Measurements from ENCODE around the gene ZNF234. TPM values are rescaled to one million over a fixed set of nuclear protein-coding genes. Genes with fewer than 3 reads are reported as not detected.
A peak's percentile ranks its signal among the peaks of the same experiment; 100 is the strongest.

Gene ZNF234
- total RNA-seq, result 1 to 10 TPM; 6.4 to 8.7 TPM

DNA sequence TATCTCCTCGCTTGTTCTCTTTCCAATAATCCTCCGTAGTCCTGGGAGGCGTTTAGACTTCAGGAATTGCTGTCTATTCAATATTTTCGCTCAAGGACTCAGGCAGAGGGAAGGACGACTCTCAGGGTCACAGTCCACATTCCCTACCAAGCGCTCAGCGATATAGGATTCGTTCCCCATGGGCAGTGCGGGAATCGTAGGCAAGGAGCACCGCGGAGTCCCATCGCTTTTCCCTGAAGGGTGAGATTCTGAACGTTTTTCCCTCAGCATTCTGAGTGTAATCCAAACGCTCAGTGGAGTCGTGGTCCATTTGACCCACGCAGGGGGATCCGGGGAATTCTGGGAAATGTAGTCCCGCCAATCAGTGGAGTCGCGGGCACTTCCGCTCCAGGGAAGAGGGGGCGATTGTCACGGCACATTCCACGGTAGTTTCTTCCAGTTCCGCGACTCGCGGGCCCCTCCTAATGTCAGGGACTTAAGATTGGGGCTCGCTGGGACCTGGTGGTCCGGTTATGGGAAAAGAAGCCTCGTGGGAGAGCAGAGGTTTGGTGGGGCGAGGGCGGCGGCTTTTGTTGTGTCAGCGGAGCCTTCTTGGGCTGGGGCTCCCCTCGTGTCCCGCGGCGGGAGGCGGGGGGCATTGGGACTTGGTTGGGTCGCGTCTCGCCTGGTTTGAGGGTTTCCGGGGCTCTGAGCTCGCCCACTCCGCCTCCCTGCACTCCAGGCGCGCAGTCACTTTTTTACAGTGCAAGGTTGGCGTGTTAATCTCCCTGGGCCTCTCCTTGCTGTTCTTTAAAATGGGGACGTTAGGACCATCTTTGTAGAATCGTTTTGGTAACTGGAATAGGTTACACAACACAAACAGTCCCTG lies at the start of gene ZNF234:
Gene ZNF234 (plus strand): TSS at position 364 of the 868 bp plus-strand sequence. CDS start 3,079 bp downstream, outside the sequence.
- Histone ChIP-seq H3K4me3 (peak within 1 kb of the TSS; percentile 95), H3K27ac (peak within 1 kb of the TSS; percentile 26 to 74), H3K36me3 (peaks cover 22% of the 10 kb centered on the region), H3K27me3 (replicated peaks; ENCODE audit: insufficient read depth) (no peaks in the 10 kb centered on the region), H3K9me3 (peaks cover 3% of the 10 kb centered on the region), H3K4me1 (ENCODE audit: control insufficient read depth in 1 of 2, low read depth in 2 of 2) (peaks cover 9 to 17% of the 10 kb centered on the region in 2 donors)
- TF ChIP-seq, protein P1, sequence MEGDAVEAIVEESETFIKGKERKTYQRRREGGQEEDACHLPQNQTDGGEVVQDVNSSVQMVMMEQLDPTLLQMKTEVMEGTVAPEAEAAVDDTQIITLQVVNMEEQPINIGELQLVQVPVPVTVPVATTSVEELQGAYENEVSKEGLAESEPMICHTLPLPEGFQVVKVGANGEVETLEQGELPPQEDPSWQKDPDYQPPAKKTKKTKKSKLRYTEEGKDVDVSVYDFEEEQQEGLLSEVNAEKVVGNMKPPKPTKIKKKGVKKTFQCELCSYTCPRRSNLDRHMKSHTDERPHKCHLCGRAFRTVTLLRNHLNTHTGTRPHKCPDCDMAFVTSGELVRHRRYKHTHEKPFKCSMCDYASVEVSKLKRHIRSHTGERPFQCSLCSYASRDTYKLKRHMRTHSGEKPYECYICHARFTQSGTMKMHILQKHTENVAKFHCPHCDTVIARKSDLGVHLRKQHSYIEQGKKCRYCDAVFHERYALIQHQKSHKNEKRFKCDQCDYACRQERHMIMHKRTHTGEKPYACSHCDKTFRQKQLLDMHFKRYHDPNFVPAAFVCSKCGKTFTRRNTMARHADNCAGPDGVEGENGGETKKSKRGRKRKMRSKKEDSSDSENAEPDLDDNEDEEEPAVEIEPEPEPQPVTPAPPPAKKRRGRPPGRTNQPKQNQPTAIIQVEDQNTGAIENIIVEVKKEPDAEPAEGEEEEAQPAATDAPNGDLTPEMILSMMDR (IDR thresholded peaks at IDR 0.05), result no peak
- no peak for ATAC-seq (ENCODE audit: insufficient number of reproducible peaks, low FRiP score, low read depth)
- DNase-seq (ENCODE audit: low spot score), result peak; percentile 44

DNA sequence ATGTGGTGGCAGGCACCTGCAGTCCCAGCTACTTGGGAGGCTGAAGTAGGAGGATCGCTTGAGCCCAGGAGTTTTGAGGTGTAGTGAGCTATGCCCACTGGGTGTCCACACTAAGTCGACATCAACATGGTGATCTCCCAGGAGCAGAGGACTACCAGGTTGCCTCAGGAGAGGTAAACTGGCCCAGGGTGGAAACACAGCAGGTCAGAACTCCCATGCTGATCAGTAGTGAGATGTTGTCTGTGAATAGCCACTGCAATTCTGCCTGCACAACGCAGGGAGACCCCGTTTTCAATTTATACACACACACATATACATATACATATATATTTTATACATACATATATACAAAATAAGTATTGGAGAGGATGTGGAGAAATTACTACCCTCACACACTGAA lies 49.2 kb upstream of the ZNF234 start:
- Histone ChIP-seq H3K9me3 (no peaks in the 10 kb centered on the region), H3K27ac (no peak overlapping the region), H3K27me3 (replicated peaks; ENCODE audit: insufficient read depth) (no peaks in the 10 kb centered on the region), H3K4me3 (no peak overlapping the region), H3K36me3 (peaks cover 2% of the 10 kb centered on the region), H3K4me1 (ENCODE audit: control insufficient read depth in 1 of 2, low read depth in 2 of 2) (peaks cover 8 to 12% of the 10 kb centered on the region in 2 donors)
- ATAC-seq (ENCODE audit: insufficient number of reproducible peaks, low FRiP score, low read depth) (no peak), DNase-seq (ENCODE audit: low spot score) (no peak)
- TF ChIP-seq, protein P1 (IDR thresholded peaks at IDR 0.05), result no peak

DNA sequence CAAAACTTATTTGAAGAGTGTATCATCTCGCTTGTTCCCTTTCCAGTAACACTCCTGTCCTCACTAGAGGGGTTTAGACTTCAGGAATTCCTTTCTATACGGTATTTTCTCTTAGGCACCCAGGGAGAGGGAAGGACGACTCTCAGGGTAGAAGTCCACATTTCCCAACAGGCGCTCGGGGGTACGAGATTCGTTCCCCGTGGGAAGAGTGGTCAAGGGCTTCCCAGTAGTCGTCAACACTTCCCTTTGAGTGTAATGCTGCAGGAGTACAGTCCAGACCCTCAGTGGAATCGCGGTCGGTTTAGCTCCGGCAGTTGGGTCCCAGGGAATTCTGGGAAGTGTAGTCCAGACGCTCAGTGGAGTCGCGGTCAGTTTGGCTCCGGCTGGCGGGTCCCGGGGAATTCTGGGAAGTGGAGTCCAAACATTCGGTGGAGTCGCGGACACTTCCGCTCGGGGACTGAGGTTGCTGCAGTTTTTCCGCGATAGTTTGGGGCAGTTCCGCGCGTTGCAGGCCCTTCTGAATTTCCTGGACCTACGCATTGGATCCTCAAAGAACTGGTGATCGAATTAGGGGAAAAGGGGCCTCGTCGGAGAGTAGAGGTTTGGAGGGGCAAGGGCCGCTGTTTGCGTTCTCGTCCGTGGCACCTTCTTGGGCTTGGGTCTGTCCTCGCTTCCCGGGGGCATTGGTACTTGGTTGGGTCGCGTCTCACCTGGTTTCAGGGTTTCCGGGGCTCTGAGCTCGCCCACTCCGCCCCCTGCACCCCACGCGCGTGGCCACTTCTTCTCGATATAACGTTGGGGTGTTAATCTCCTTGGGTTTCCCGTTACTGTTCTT lies 47.2 kb upstream of the ZNF234 start, which contains the start of gene ZNF224:
Gene ZNF224 (plus strand): TSS at position 431 of the 835 bp plus-strand sequence. CDS start 3,513 bp downstream, outside the sequence.
- TF ChIP-seq, protein P1 (IDR thresholded peaks at IDR 0.05), result no peak
- Histone ChIP-seq H3K36me3 (peaks cover 20% of the 10 kb centered on the region), H3K9me3 (no peaks in the 10 kb centered on the region), H3K27me3 (replicated peaks; ENCODE audit: insufficient read depth) (no peaks in the 10 kb centered on the region), H3K27ac (peak within 1 kb of the TSS; percentile 51 to 64), H3K4me1 (ENCODE audit: control insufficient read depth in 1 of 2, low read depth in 2 of 2) (peaks cover 8 to 12% of the 10 kb centered on the region in 2 donors), H3K4me3 (peak within 1 kb of the TSS; percentile 88)
- DNase-seq (ENCODE audit: low spot score) (peak; percentile 72), ATAC-seq (ENCODE audit: insufficient number of reproducible peaks, low FRiP score, low read depth) (peak; percentile 86)

DNA sequence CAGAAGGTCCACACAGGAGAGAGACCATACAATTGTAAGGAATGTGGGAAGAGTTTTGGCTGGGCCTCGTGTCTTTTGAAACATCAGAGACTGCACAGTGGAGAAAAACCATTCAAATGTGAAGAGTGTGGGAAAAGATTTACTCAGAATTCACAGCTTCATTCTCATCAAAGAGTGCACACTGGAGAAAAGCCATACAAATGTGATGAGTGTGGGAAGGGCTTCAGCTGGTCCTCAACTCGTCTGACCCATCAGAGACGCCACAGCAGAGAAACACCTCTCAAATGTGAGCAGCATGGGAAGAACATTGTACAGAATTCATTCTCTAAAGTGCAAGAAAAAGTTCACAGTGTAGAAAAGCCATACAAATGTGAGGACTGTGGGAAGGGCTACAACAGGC lies 33.6 kb upstream of the ZNF234 start:
- DNase-seq (ENCODE audit: low spot score), result no peak
- TF ChIP-seq, protein P1 (IDR thresholded peaks at IDR 0.05), result no peak
- H3K36me3 ChIP-seq, result peaks cover 36% of the 10 kb centered on the region
- no peak for ATAC-seq (ENCODE audit: insufficient number of reproducible peaks, low FRiP score, low read depth)
- no peak overlapping the region for H3K27ac ChIP-seq
- no peak overlapping the region for H3K4me3 ChIP-seq
- peaks cover 7 to 11% of the 10 kb centered on the region in 2 donors for H3K4me1 ChIP-seq (ENCODE audit: control insufficient read depth in 1 of 2, low read depth in 2 of 2)
- no peaks in the 10 kb centered on the region for H3K27me3 ChIP-seq (replicated peaks; ENCODE audit: insufficient read depth)
- peaks cover 75% of the 10 kb centered on the region for H3K9me3 ChIP-seq

DNA sequence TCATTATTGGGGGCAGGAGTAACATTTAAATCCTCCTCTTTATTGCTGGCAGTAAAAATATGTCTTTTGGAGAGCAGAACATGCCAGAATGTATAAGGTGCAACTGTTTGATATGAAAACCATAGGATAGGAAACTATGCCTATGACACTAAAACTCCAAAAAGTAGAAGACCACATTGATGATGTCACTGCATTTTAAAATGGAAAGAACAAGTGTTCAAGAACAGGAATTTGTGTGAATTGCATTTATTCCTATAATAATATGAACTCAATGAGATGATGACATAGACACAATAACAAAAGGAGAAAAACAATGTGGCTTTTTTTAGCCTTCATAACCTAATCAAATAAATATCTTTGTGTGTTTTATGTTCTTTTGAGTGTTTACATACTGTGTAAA lies 31.9 kb upstream of the ZNF234 start:
- ATAC-seq (ENCODE audit: insufficient number of reproducible peaks, low FRiP score, low read depth), result no peak

More for the DNA sequence above, 31.9 kb upstream of the ZNF234 start:
- Histone ChIP-seq H3K4me1 (ENCODE audit: control insufficient read depth in 1 of 2, low read depth in 2 of 2) (peaks cover 12 to 19% of the 10 kb centered on the region in 2 donors), H3K27me3 (replicated peaks; ENCODE audit: insufficient read depth) (no peaks in the 10 kb centered on the region), H3K36me3 (peaks cover 19% of the 10 kb centered on the region), H3K9me3 (peaks cover 70% of the 10 kb centered on the region), H3K4me3 (no peak overlapping the region), H3K27ac (no peak overlapping the region)
- TF ChIP-seq, protein P1 (IDR thresholded peaks at IDR 0.05), result no peak
- DNase-seq (ENCODE audit: low spot score), result no peak

All from thoracic aorta (tissue), 2 donors.